CD8-positive, alpha-beta memory T cell (primary cell): ENCODE data around the gene AGPAT4. TPM values are rescaled to one million over a fixed set of nuclear protein-coding genes. Genes with fewer than 3 reads are reported as not detected.
A peak's percentile ranks its signal among the peaks of the same experiment; 100 is the strongest.

Experiments used
- CTCF ChIA-PET: fragments of 350-600 bp; sonication (Branson Sonifier 250); formaldehyde crosslinking; loops from one replicate; lab custom pipeline; 2021; ENCODE audit warnings: antibody characterized with exemption; lab: Charles Lee
- POLR2A ChIA-PET: fragments of 350-600 bp; sonication (Branson Sonifier 250); formaldehyde crosslinking; loops from one replicate; lab custom pipeline; 2021; ENCODE audit warnings: antibody characterized with exemption; lab: Charles Lee
- DNase-seq, 5 donors: peaks; one replicate each; pipeline versions ENCODE4 v3.0.0 to v3.0.0-alpha.2; 2020 to 2022; ENCODE audit warnings: mixed read lengths in 1 of 5
- H3K27ac ChIP-seq: one replicate; pipeline ENCODE4 v1.7.0; 2013; ENCODE audit warnings: low read depth, mild to moderate bottlenecking, low read length, moderate library complexity
- H3K27me3 ChIP-seq: 2 replicates; pipeline ENCODE4 v1.7.0; 2013; ENCODE audit warnings: low read length, mild to moderate bottlenecking; ENCODE audit not compliant: insufficient read depth, poor library complexity, severe bottlenecking
- H3K36me3 ChIP-seq: 2 replicates; pipeline ENCODE4 v1.7.0; 2013; ENCODE audit warnings: mild to moderate bottlenecking, low read length, moderate library complexity; ENCODE audit not compliant: insufficient read depth
- H3K4me1 ChIP-seq: 2 replicates; pipeline ENCODE4 v1.7.0; 2013; ENCODE audit warnings: mild to moderate bottlenecking, low read length, moderate library complexity; ENCODE audit not compliant: insufficient read depth
- H3K4me3 ChIP-seq: 2 replicates; pipeline ENCODE4 v1.7.0; 2013; ENCODE audit warnings: mild to moderate bottlenecking, low read length
- H3K9me3 ChIP-seq: 2 replicates; pipeline ENCODE4 v1.7.0; 2013; ENCODE audit warnings: mild to moderate bottlenecking, low read length
- H3K27ac Mint-ChIP-seq, 8 donors: one replicate each; pipeline ENCODE4 v1.8.0; 2020 to 2021; ENCODE audit warnings: mixed read lengths in 8 of 8, mild to moderate bottlenecking in 6 of 8, inconsistent platforms in 3 of 8, moderate library complexity in 3 of 8
- H3K27me3 Mint-ChIP-seq, 2 donors: one replicate each; pipeline ENCODE4 v1.8.0; 2020 to 2021; ENCODE audit warnings: mixed read lengths in 2 of 2, mild to moderate bottlenecking in 1 of 2, moderate library complexity in 1 of 2
- H3K36me3 Mint-ChIP-seq, 3 donors: one replicate each; pipeline ENCODE4 v1.8.0; 2020 to 2021; ENCODE audit warnings: mixed read lengths in 3 of 3, inconsistent platforms in 1 of 3, mild to moderate bottlenecking in 1 of 3
- H3K4me1 Mint-ChIP-seq, 3 donors: one replicate each; pipeline ENCODE4 v1.8.0; 2020 to 2021; ENCODE audit warnings: mixed read lengths in 3 of 3, inconsistent platforms in 1 of 3, mild to moderate bottlenecking in 1 of 3
- H3K4me3 Mint-ChIP-seq, 7 donors: one replicate each; pipeline ENCODE4 v1.8.0; 2020 to 2021; ENCODE audit warnings: mixed read lengths in 7 of 7, mild to moderate bottlenecking in 6 of 7, moderate library complexity in 4 of 7, inconsistent platforms in 2 of 7
- H3K9me3 Mint-ChIP-seq, 5 donors: one replicate each; pipeline ENCODE4 v1.8.0; 2020 to 2022; ENCODE audit warnings: mixed read lengths in 5 of 5, mild to moderate bottlenecking in 3 of 5, moderate library complexity in 2 of 5, inconsistent platforms in 1 of 5
- polyA plus RNA-seq: library from polyadenylated mRNA; unstranded; fragments of 300-500 nt; fragmentation: Illumina TruSeq; gene quantifications from one replicate; pipeline ENCODE4 v1.2.3, GENCODE V29; 2021
- total RNA-seq, 2 experiments: library from RNA; stranded (reverse); gene quantifications; one replicate each; pipeline ENCODE4 v1.2.3, GENCODE V29; 2021

AGPAT4 gene
- total and polyA plus RNA-seq, 3 experiments from 2014 or later: 2.2 to 5.9 (median 2.8) TPM

- Mint-ChIP-seq H3K4me3 (no peak overlapping the region), H3K27me3 (no peaks in the 10 kb centered on the region), H3K9me3 (no peaks in the 10 kb centered on the region), H3K4me1 (no peaks in the 10 kb centered on the region), H3K27ac (peak overlapping the region in 2 of 8 donors; percentile 86 to 89), H3K36me3 (peaks cover 22 to 82% (median 37%) of the 10 kb centered on the region in 3 donors)
- H3K27ac ChIP-seq: no peak overlapping the region
- no peaks in the 10 kb centered on the region for H3K4me1 ChIP-seq
- H3K4me3 ChIP-seq: no peak overlapping the region
- CTCF ChIA-PET: no interaction called here
- H3K9me3 ChIP-seq: no peaks in the 10 kb centered on the region
- POLR2A ChIA-PET: no interaction called here
- DNase-seq: no peak
- H3K36me3 ChIP-seq: peaks cover 19% of the 10 kb centered on the region
- no peaks in the 10 kb centered on the region for H3K27me3 ChIP-seq
Observed at GRCh38 chr6:161095916-161096315, 177.9 kb downstream of the AGPAT4 start.

DNA sequence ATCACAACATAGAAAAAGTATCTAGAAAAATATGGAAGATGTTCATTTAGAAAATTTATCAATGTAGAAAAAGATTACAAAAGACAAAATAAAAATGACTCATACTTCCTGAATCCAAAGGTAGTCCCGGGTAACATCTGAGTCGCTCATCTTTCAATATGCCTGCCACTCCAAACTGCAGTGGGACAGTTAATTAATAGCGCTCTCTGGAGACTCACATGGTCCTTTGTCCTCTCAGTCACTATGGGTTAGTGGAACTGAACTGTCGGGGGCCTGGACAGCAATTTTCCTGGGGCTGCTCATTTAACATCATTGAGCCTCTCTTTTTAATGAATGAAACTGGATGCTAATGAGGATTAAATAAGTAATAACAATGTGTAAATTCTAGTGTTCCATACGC lies 178.9 kb downstream of the AGPAT4 start:
- Histone ChIP-seq H3K27me3 (no peaks in the 10 kb centered on the region), H3K4me3 (no peak overlapping the region), H3K36me3 (peaks cover 14% of the 10 kb centered on the region), H3K27ac (no peak overlapping the region), H3K9me3 (no peaks in the 10 kb centered on the region), H3K4me1 (no peaks in the 10 kb centered on the region)
- peak overlapping the region in 1 of 8 donors; percentile 42 for H3K27ac Mint-ChIP-seq
- ChIA-PET CTCF (no interaction called here), POLR2A (no interaction called here)
- H3K27me3 Mint-ChIP-seq: no peaks in the 10 kb centered on the region
- no peaks in the 10 kb centered on the region for H3K9me3 Mint-ChIP-seq
- no peak overlapping the region for H3K4me3 Mint-ChIP-seq
- no peaks in the 10 kb centered on the region for H3K4me1 Mint-ChIP-seq
- DNase-seq: no peak
- H3K36me3 Mint-ChIP-seq: peaks cover 22 to 79% (median 39%) of the 10 kb centered on the region in 3 donors

GRCh38 chr6:161091972-161092701 lies 181.7 kb downstream of the AGPAT4 start:
- Histone ChIP-seq H3K27ac (no peak overlapping the region), H3K4me1 (no peaks in the 10 kb centered on the region), H3K4me3 (no peak overlapping the region), H3K36me3 (peaks cover 30% of the 10 kb centered on the region), H3K9me3 (no peaks in the 10 kb centered on the region), H3K27me3 (no peaks in the 10 kb centered on the region)
- ChIA-PET POLR2A (no interaction called here), CTCF (no interaction called here)
- no peaks in the 10 kb centered on the region for H3K27me3 Mint-ChIP-seq
- no peak for DNase-seq
- peak overlapping the region in 2 of 8 donors; percentile 14 to 24 for H3K27ac Mint-ChIP-seq
- peaks cover 23 to 82% (median 38%) of the 10 kb centered on the region in 3 donors for H3K36me3 Mint-ChIP-seq
- H3K4me1 Mint-ChIP-seq: no peaks in the 10 kb centered on the region
- H3K9me3 Mint-ChIP-seq: no peaks in the 10 kb centered on the region
- no peak overlapping the region for H3K4me3 Mint-ChIP-seq

DNA sequence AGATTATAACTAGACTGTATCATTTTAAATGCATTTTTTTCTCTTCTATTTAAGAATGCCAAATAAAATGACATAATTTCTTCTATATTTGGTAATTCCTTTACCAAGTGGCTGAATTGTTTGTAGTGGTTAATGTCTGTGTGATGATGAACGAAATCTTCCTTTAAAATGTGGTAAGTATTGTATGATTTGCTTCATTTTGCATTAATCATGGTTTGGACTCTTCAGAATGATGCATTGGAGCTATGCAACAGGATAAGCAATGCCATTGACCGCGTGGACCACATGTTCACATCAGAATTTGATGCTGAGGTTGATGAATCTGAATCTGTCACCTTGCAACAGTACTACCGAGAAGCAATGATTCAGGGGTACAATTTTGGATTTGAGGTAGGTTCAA lies 182.7 kb downstream of the AGPAT4 start:
- H3K4me1 Mint-ChIP-seq: no peaks in the 10 kb centered on the region
- Histone ChIP-seq H3K4me1 (no peaks in the 10 kb centered on the region), H3K27ac (no peak overlapping the region), H3K4me3 (no peak overlapping the region), H3K27me3 (no peaks in the 10 kb centered on the region), H3K36me3 (peaks cover 30% of the 10 kb centered on the region), H3K9me3 (no peaks in the 10 kb centered on the region)
- POLR2A ChIA-PET: no interaction called here
- H3K36me3 Mint-ChIP-seq: peaks cover 23 to 84% (median 43%) of the 10 kb centered on the region in 3 donors
- no peak overlapping the region for H3K4me3 Mint-ChIP-seq
- no peaks in the 10 kb centered on the region for H3K9me3 Mint-ChIP-seq
- no peaks in the 10 kb centered on the region for H3K27me3 Mint-ChIP-seq
- H3K27ac Mint-ChIP-seq: peak overlapping the region in 1 of 8 donors; percentile 38
- no peak for DNase-seq
- CTCF ChIA-PET: no interaction called here

DNA sequence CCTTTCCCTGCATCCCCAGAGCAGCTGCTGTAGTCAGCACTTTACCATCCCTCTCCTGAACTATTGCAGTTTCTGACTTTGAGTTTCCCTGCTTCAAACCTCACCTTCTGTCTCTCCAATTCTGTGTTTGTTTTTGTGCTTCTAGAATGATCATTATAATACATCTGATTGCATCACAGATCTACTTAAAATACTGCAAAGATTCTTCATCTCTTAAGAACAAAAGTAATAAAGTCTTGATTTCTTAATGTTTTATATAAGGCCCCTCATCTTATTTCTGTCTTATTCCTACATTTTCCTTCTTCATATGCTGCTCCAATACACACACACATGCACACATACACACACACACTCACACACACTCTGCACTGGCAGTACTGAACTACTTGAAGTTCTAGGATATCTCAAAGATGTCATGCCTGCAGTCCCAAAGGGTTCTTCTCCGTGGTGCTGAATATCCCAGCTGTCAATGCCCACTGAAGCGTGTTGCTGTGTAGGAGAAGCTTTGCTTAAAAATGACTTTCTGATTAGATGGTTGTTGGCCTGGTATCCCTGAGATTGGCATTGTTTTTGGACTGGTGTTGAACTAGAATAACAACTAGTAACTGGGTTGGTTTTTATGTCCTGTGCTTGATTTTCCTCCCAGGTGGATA lies 185.1 kb downstream of the AGPAT4 start:
- peaks cover 19 to 77% (median 45%) of the 10 kb centered on the region in 3 donors for H3K36me3 Mint-ChIP-seq
- CTCF ChIA-PET: interaction anchor here (0.8 kb wide), 1 partner anchor 159 kb away, joined by 3 read pairs; no protein-coding TSS in a partner anchor
- H3K27ac ChIP-seq: no peak overlapping the region

DNA sequence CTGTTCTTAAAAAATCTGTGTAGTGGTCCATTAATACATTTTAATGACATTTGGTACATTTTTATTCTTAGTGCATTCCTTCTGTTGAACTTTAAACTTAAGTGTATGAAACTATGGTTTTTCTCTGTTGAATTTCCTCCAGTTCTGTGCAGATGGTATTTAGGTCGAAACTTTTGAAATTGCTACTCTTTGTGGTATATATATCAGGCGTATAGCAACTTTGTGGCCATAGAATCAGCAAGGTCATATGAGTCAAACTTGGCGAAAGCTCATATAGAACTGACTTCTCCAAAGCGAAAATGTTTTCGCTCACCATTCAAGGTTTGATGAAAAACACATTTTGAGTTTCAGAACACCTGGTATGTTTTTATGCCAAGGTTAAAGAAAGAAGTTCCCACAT lies 188.6 kb downstream of the AGPAT4 start:
- no peaks in the 10 kb centered on the region for H3K27me3 Mint-ChIP-seq
- H3K27ac ChIP-seq: no peak overlapping the region
- no peaks in the 10 kb centered on the region for H3K4me1 ChIP-seq
- peaks cover 14 to 50% (median 29%) of the 10 kb centered on the region in 3 donors for H3K36me3 Mint-ChIP-seq
- POLR2A ChIA-PET: no interaction called here
- H3K27me3 ChIP-seq: no peaks in the 10 kb centered on the region
- DNase-seq: no peak
- peaks cover 65% of the 10 kb centered on the region for H3K36me3 ChIP-seq
- no peak overlapping the region for H3K4me3 ChIP-seq
- H3K9me3 ChIP-seq: no peaks in the 10 kb centered on the region
- H3K4me3 Mint-ChIP-seq: peak overlapping the region in 1 of 7 donors; percentile 13
- H3K4me1 Mint-ChIP-seq: peaks cover 2 to 10% (median 2%) of the 10 kb centered on the region in 3 donors
- H3K27ac Mint-ChIP-seq: peak overlapping the region in 6 of 8 donors; percentile 11 to 84 (median 44)
- no peaks in the 10 kb centered on the region for H3K9me3 Mint-ChIP-seq
- CTCF ChIA-PET: no interaction called here

More for the DNA sequence above, 185.1 kb downstream of the AGPAT4 start:
- POLR2A ChIA-PET: no interaction called here
- H3K27me3 Mint-ChIP-seq: no peaks in the 10 kb centered on the region
- peaks cover 0 to 10% (median 2%) of the 10 kb centered on the region in 3 donors for H3K4me1 Mint-ChIP-seq
- Histone ChIP-seq H3K36me3 (peaks cover 44% of the 10 kb centered on the region), H3K4me3 (no peak overlapping the region), H3K27me3 (no peaks in the 10 kb centered on the region), H3K9me3 (no peaks in the 10 kb centered on the region), H3K4me1 (no peaks in the 10 kb centered on the region)
- no peak for DNase-seq
- H3K27ac Mint-ChIP-seq: peak overlapping the region in 4 of 8 donors; percentile 2 to 43 (median 27)
- H3K4me3 Mint-ChIP-seq: no peak overlapping the region
- no peaks in the 10 kb centered on the region for H3K9me3 Mint-ChIP-seq

GRCh38 chr6:161082215-161082614 lies 191.6 kb downstream of the AGPAT4 start:
- CTCF ChIA-PET: no interaction called here

More at GRCh38 chr6:161082215-161082614, 191.6 kb downstream of the AGPAT4 start:
- no peak for DNase-seq
- Histone ChIP-seq H3K27me3 (no peaks in the 10 kb centered on the region), H3K36me3 (peaks cover 44% of the 10 kb centered on the region), H3K4me1 (no peaks in the 10 kb centered on the region), H3K4me3 (no peak overlapping the region), H3K9me3 (no peaks in the 10 kb centered on the region), H3K27ac (no peak overlapping the region)
- POLR2A ChIA-PET: no interaction called here
- Mint-ChIP-seq H3K4me3 (no peak overlapping the region), H3K27ac (no peak overlapping the region), H3K36me3 (peaks cover 0 to 21% (median 15%) of the 10 kb centered on the region in 3 donors), H3K9me3 (no peaks in the 10 kb centered on the region), H3K4me1 (peaks cover 8 to 10% (median 10%) of the 10 kb centered on the region in 3 donors), H3K27me3 (peaks cover 0 to 2% of the 10 kb centered on the region in 2 donors)
